Chondrocyte (in vitro differentiated cells): ENCODE data around the gene GALNT2. TPM values are rescaled to one million over a fixed set of nuclear protein-coding genes. Genes with fewer than 3 reads are reported as not detected.
A peak's percentile ranks its signal among the peaks of the same experiment; 100 is the strongest.

Experiments
- DNase-seq: peaks from one replicate; pipeline ENCODE4 v3.0.0; 2021; ENCODE audit warnings: mixed read lengths, low spot score
- H3K27ac Mint-ChIP-seq: one replicate; pipeline ENCODE4 v1.8.0; 2021; ENCODE audit warnings: mild to moderate bottlenecking, moderate library complexity, mixed read lengths; ENCODE audit not compliant: unreplicated experiment
- H3K27me3 Mint-ChIP-seq: 2 replicates; pipeline ENCODE4 v1.8.0; 2021; ENCODE audit warnings: low read depth, mixed read lengths
- H3K36me3 Mint-ChIP-seq: 2 replicates; pipeline ENCODE4 v1.8.0; 2021; ENCODE audit warnings: low read depth, mixed read lengths
- H3K4me1 Mint-ChIP-seq: 2 replicates; pipeline ENCODE4 v1.8.0; 2021; ENCODE audit warnings: low read depth, mild to moderate bottlenecking, mixed read lengths
- H3K4me3 Mint-ChIP-seq: one replicate; pipeline ENCODE4 v1.8.0; 2021; ENCODE audit warnings: mild to moderate bottlenecking, moderate library complexity, mixed read lengths; ENCODE audit not compliant: unreplicated experiment
- H3K9me3 Mint-ChIP-seq: 2 replicates; pipeline ENCODE4 v1.8.0; 2021; ENCODE audit warnings: low read depth, mixed read lengths
- CTCF ChIP-seq: fragments of 200-600 bp; sonication (generic); IDR thresholded peaks from 2 replicates; pipeline ENCODE4 v1.5.0; 2021; ENCODE audit warnings: antibody characterized with exemption, mild to moderate bottlenecking, moderate library complexity
- total RNA-seq: library from RNA; stranded (reverse); gene quantifications from 3 replicates; pipeline ENCODE4 v1.2.1, GENCODE V29; 2021

Gene GALNT2
- total RNA-seq, 1 donor from 2014 or later = 223 TPM

- no peak for DNase-seq
- H3K4me1 Mint-ChIP-seq = peaks cover 95% of the 10 kb centered on the region
- H3K27ac Mint-ChIP-seq = no peak overlapping the region
- no peak for TF ChIP-seq CTCF
- H3K36me3 Mint-ChIP-seq = peaks cover 12% of the 10 kb centered on the region
- peaks cover 5% of the 10 kb centered on the region for H3K9me3 Mint-ChIP-seq
- no peak overlapping the region for H3K4me3 Mint-ChIP-seq
- H3K27me3 Mint-ChIP-seq = no peaks in the 10 kb centered on the region
Observed at GRCh38 chr1:230080822-230081221, 13.8 kb downstream of the GALNT2 start.

GRCh38 chr1:230081751-230082150 lies 14.7 kb downstream of the GALNT2 start:
- TF ChIP-seq CTCF = no peak
- H3K9me3 Mint-ChIP-seq = peaks cover 5% of the 10 kb centered on the region
- H3K4me3 Mint-ChIP-seq = no peak overlapping the region
- DNase-seq = no peak
- peaks cover 7% of the 10 kb centered on the region for H3K36me3 Mint-ChIP-seq
- peak overlapping the region; percentile 10 for H3K27ac Mint-ChIP-seq
- no peaks in the 10 kb centered on the region for H3K27me3 Mint-ChIP-seq
- H3K4me1 Mint-ChIP-seq = peaks cover 96% of the 10 kb centered on the region

- no peak for DNase-seq
Observed at GRCh38 chr1:230082211-230082610, 15.2 kb downstream of the GALNT2 start.

GRCh38 chr1:230083053-230083452 lies 16.0 kb downstream of the GALNT2 start:
- H3K27ac Mint-ChIP-seq = peak overlapping the region; percentile 98
- DNase-seq = no peak
- peaks cover 7% of the 10 kb centered on the region for H3K36me3 Mint-ChIP-seq
- H3K4me3 Mint-ChIP-seq = peak overlapping the region; percentile 11
- peaks cover 5% of the 10 kb centered on the region for H3K9me3 Mint-ChIP-seq
- TF ChIP-seq CTCF = no peak
- no peaks in the 10 kb centered on the region for H3K27me3 Mint-ChIP-seq
- H3K4me1 Mint-ChIP-seq = peaks cover 98% of the 10 kb centered on the region

More at GRCh38 chr1:230082211-230082610, 15.2 kb downstream of the GALNT2 start:
- Mint-ChIP-seq H3K4me3 (no peak overlapping the region), H3K36me3 (peaks cover 7% of the 10 kb centered on the region), H3K4me1 (peaks cover 98% of the 10 kb centered on the region), H3K27ac (peak overlapping the region; percentile 98), H3K9me3 (peaks cover 5% of the 10 kb centered on the region), H3K27me3 (no peaks in the 10 kb centered on the region)
- no peak for TF ChIP-seq CTCF

GRCh38 chr1:230083746-230084407 lies 16.8 kb downstream of the GALNT2 start:
- no peak for TF ChIP-seq CTCF
- Mint-ChIP-seq H3K36me3 (peaks cover 7% of the 10 kb centered on the region), H3K4me3 (peak overlapping the region; percentile 5), H3K9me3 (peaks cover 5% of the 10 kb centered on the region), H3K4me1 (peaks cover 98% of the 10 kb centered on the region), H3K27me3 (no peaks in the 10 kb centered on the region), H3K27ac (peak overlapping the region; percentile 98)
- DNase-seq = no peak
